Testis (tissue), 3 donors: ENCODE measurements around the gene OR52W1. TPM values are rescaled to one million over a fixed set of nuclear protein-coding genes. Genes with fewer than 3 reads are reported as not detected.

Experiments used
- DNase-seq: peaks from one replicate; pipeline ENCODE4 v3.0.0-alpha.2; 2019
- H3K27ac ChIP-seq, 2 donors: fragments of 200-600 bp; sonication (generic); one replicate each; pipeline ENCODE4 v1.5.1; 2019
- H3K27me3 ChIP-seq: fragments of 200-600 bp; sonication (generic); one replicate; pipeline ENCODE4 v1.5.1; 2019
- H3K36me3 ChIP-seq: fragments of 200-600 bp; sonication (generic); one replicate; pipeline ENCODE4 v1.5.1; 2017; ENCODE audit warnings: low read depth; ENCODE audit errors: missing control alignments
- H3K4me1 ChIP-seq: fragments of 200-600 bp; sonication (generic); one replicate; pipeline ENCODE4 v1.5.1; 2019
- H3K4me3 ChIP-seq, 2 donors: fragments of 200-600 bp; sonication (generic); one replicate each; pipeline ENCODE4 v1.5.1; 2017 to 2019
- H3K9me3 ChIP-seq: fragments of 200-600 bp; sonication (generic); one replicate; pipeline ENCODE4 v1.5.1; 2017
- POLR2A ChIP-seq: fragments of 450-650 bp; IDR thresholded peaks from one replicate; pipeline ENCODE4 v1.6.1; 2017; ENCODE audit warnings: antibody characterized with exemption, mild to moderate bottlenecking, moderate library complexity
- WGBS, 2 donors: methylation state at CpG; one replicate each; pipeline ENCODE4 v1.1.5; 2018; 5-methylcytosine and 5-hydroxymethylcytosine counted together
- intact Hi-C: fragments of 100-400 bp; cut with DNase I; formaldehyde crosslinking; loops from one replicate; pipeline ENCODE4 v1.15.1; 2023; ENCODE audit warnings: low total_unique reads
- polyA plus RNA-seq: library from polyadenylated mRNA; stranded (reverse); fragments of 350-450 nt; fragmentation: Illumina TruSeq; extraction: RNeasy Lipid Tissue Mini Kit (QIAGEN cat#74804); gene quantifications from one replicate; pipeline ENCODE4 v1.2.3, GENCODE V29; 2014; ENCODE audit warnings: low read depth, low replicate concordance; ENCODE audit not compliant: insufficient read depth
- total RNA-seq, 2 donors: library from RNA; depleted of rRNA; stranded (reverse); fragments of >200 nt; gene quantifications; one replicate each; pipeline ENCODE4 v1.2.3, GENCODE V29; 2016
- TF ChIP-seq, protein P1 (sequence below), 3 experiments: fragments of 450-650 bp in 2 of 3; fragments of 200-600 bp in 1 of 3; sonication (generic) in 1 of 3; IDR thresholded peaks; one replicate each; pipeline ENCODE4 v1.5.1; 2016 to 2019; ENCODE audit warnings: antibody characterized with exemption in 3 of 3, mild to moderate bottlenecking in 2 of 3, moderate library complexity in 1 of 3

The OR52W1 gene
- total and polyA plus RNA-seq, 3 donors from 2014 or later: not detected

DNA sequence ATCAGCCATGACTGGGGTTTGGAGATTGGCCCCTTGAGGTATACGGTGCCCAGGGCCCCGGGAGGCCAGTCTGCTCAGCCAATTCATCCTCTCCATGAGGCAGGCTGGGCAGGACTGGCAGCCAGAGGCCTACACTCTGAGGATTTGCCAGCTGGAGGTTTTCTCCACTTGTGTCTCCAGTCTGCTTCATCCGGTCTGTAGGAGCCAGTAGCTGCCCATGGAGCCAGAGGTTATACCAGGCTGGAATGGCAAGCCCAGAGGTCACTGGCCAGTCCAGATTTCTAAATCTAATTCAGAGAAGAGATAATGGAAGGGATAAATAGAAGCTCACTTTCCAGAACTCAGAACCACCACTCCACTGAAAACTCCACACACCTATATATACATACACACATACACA is 25.4 kb downstream of the OR52W1 start:
- DNase-seq: no peak

DNA sequence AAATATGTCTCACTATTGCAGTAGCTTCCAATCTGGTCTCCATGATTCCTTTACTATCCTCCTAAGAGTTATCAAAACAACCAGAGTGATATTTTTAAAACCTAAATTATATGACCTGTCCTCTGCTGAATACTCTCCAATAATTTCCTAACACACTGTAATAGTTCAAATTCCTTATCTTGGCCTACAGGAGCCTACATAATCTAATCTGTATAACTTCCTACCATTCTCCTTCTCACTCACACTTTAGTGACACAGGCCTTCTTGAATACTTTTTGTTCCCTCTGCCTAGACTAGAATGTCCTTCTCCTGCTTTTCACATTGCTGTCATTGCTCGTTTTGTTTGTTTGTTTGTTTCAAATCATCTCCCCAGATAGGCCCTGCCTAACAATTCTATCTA is 26.0 kb downstream of the OR52W1 start:
- no peaks in the 10 kb centered on the region for H3K36me3 ChIP-seq
- no peaks in the 10 kb centered on the region for H3K27me3 ChIP-seq
- no peak for DNase-seq
- no peak overlapping the region for H3K4me3 ChIP-seq
- TF ChIP-seq, protein P1, sequence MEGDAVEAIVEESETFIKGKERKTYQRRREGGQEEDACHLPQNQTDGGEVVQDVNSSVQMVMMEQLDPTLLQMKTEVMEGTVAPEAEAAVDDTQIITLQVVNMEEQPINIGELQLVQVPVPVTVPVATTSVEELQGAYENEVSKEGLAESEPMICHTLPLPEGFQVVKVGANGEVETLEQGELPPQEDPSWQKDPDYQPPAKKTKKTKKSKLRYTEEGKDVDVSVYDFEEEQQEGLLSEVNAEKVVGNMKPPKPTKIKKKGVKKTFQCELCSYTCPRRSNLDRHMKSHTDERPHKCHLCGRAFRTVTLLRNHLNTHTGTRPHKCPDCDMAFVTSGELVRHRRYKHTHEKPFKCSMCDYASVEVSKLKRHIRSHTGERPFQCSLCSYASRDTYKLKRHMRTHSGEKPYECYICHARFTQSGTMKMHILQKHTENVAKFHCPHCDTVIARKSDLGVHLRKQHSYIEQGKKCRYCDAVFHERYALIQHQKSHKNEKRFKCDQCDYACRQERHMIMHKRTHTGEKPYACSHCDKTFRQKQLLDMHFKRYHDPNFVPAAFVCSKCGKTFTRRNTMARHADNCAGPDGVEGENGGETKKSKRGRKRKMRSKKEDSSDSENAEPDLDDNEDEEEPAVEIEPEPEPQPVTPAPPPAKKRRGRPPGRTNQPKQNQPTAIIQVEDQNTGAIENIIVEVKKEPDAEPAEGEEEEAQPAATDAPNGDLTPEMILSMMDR (IDR thresholded peaks at IDR 0.05): no peak
- no peak for TF ChIP-seq POLR2A
- intact Hi-C loops: no loop called here
- 64 to 68% methylated on average over 1 of the region's 1 CpG for WGBS, 2 donors
- H3K9me3 ChIP-seq: no peaks in the 10 kb centered on the region
- H3K4me1 ChIP-seq: no peaks in the 10 kb centered on the region
- no peak overlapping the region for H3K27ac ChIP-seq

More for the DNA sequence above, 25.4 kb downstream of the OR52W1 start:
- intact Hi-C loops: no loop called here
- Histone ChIP-seq H3K9me3 (no peaks in the 10 kb centered on the region), H3K27ac (no peak overlapping the region), H3K4me1 (no peaks in the 10 kb centered on the region), H3K27me3 (no peaks in the 10 kb centered on the region), H3K36me3 (no peaks in the 10 kb centered on the region), H3K4me3 (no peak overlapping the region)
- TF ChIP-seq, protein P1 (IDR thresholded peaks at IDR 0.05): no peak
- no peak for TF ChIP-seq POLR2A
- 93 to 100% methylated on average over 3 of the region's 3 CpGs for WGBS, 2 donors

- TF ChIP-seq, protein P1 (IDR thresholded peaks at IDR 0.05): no peak
- no peak for TF ChIP-seq POLR2A
- DNase-seq: no peak
- no peaks in the 10 kb centered on the region for H3K9me3 ChIP-seq
- no peaks in the 10 kb centered on the region for H3K4me1 ChIP-seq
- intact Hi-C loops: no loop called here
- H3K36me3 ChIP-seq: no peaks in the 10 kb centered on the region
- H3K27ac ChIP-seq: no peak overlapping the region
- 64 to 79% methylated on average over 2 of the region's 2 CpGs for WGBS, 2 donors
- H3K4me3 ChIP-seq: no peak overlapping the region
- H3K27me3 ChIP-seq: no peaks in the 10 kb centered on the region
Observed at GRCh38 chr11:6225896-6226295, 26.9 kb downstream of the OR52W1 start.

GRCh38 chr11:6228520-6228919 is 29.5 kb downstream of the OR52W1 start:
- 46 to 55% methylated on average over 3 of the region's 3 CpGs for WGBS, 2 donors
- no peaks in the 10 kb centered on the region for H3K36me3 ChIP-seq

GRCh38 chr11:6229911-6230310 is 30.9 kb downstream of the OR52W1 start:
- Histone ChIP-seq H3K9me3 (no peaks in the 10 kb centered on the region), H3K36me3 (no peaks in the 10 kb centered on the region), H3K27me3 (no peaks in the 10 kb centered on the region), H3K4me3 (no peak overlapping the region), H3K27ac (no peak overlapping the region), H3K4me1 (no peaks in the 10 kb centered on the region)
- WGBS, 2 donors: 74 to 88% methylated on average over 2 of the region's 2 CpGs
- intact Hi-C loops: no loop called here
- DNase-seq: no peak
- no peak for TF ChIP-seq POLR2A
- TF ChIP-seq, protein P1 (IDR thresholded peaks at IDR 0.05): no peak

More at GRCh38 chr11:6228520-6228919, 29.5 kb downstream of the OR52W1 start:
- no peak overlapping the region for H3K4me3 ChIP-seq
- H3K27ac ChIP-seq: no peak overlapping the region
- intact Hi-C loops: no loop called here
- TF ChIP-seq POLR2A: no peak
- TF ChIP-seq, protein P1 (IDR thresholded peaks at IDR 0.05): no peak
- DNase-seq: no peak
- no peaks in the 10 kb centered on the region for H3K9me3 ChIP-seq
- no peaks in the 10 kb centered on the region for H3K27me3 ChIP-seq
- no peaks in the 10 kb centered on the region for H3K4me1 ChIP-seq
